Colonic mucosa (tissue), 4 donors: ENCODE results near the gene STK40. TPM values are rescaled to one million over a fixed set of nuclear protein-coding genes. Genes with fewer than 3 reads are reported as not detected.

Experiments used
- DNase-seq: peaks from one replicate; pipeline ENCODE4 v3.0.0-alpha.2; 2020
- H3K27ac ChIP-seq: fragments of 200-600 bp; one replicate; pipeline ENCODE4 v1.8.0; 2021
- H3K27me3 ChIP-seq: fragments of 200-600 bp; one replicate; pipeline ENCODE4 v1.8.0; 2021
- H3K36me3 ChIP-seq: fragments of 200-600 bp; one replicate; pipeline ENCODE4 v1.8.0; 2021
- H3K4me1 ChIP-seq: fragments of 200-600 bp; one replicate; pipeline ENCODE4 v1.8.0; 2021; ENCODE audit warnings: mild to moderate bottlenecking
- H3K4me3 ChIP-seq: fragments of 200-600 bp; one replicate; pipeline ENCODE4 v1.8.0; 2021
- H3K9ac ChIP-seq, 2 donors: one replicate each; pipeline ENCODE4 v1.7.0; 2013; ENCODE audit warnings: control low read depth in 2 of 2, low read depth in 2 of 2, low read length in 2 of 2
- H3K9me3 ChIP-seq: fragments of 200-600 bp; one replicate; pipeline ENCODE4 v1.8.0; 2021
- CTCF ChIP-seq: fragments of 200-600 bp; IDR thresholded peaks from one replicate; pipeline ENCODE4 v1.8.0; 2022; ENCODE audit warnings: antibody characterized with exemption, mild to moderate bottlenecking
- intact Hi-C: fragments of 100-400 bp; cut with DNase I; formaldehyde crosslinking; loops from one replicate; pipeline ENCODE4 v1.14.1; 2022
- total RNA-seq, 2 donors: library from RNA; stranded (reverse); fragmentation: NEBNext Ultra II Directional in 1 of 2; extraction: Animal tissue kit (Norgen Biotek cat#: 25700) in 1 of 2; gene quantifications; one replicate each; pipeline ENCODE4 v1.2.1, GENCODE V29; 2021
- donor health status: healthy.
- donor health status: DM: no; HTN: no; CAD: no.
- donor health status: DM: no; HTN: no; CAD: no.

STK40 gene
- total RNA-seq, 2 donors from 2014 or later, result 56.6 to 69.7 TPM

GRCh38 chr1:36304521-36304920 is 81.2 kb downstream of the STK40 start:
- Histone ChIP-seq H3K27ac (no peak overlapping the region), H3K4me3 (no peak overlapping the region), H3K9ac (no peak overlapping the region), H3K36me3 (peaks cover 11% of the 10 kb centered on the region), H3K9me3 (no peaks in the 10 kb centered on the region), H3K27me3 (no peaks in the 10 kb centered on the region), H3K4me1 (peaks cover 4% of the 10 kb centered on the region)
- intact Hi-C loops, result no loop called here
- no peak for TF ChIP-seq CTCF
- no peak for DNase-seq

GRCh38 chr1:36303650-36304360 is 81.9 kb downstream of the STK40 start:
- Histone ChIP-seq H3K4me1 (peaks cover 4% of the 10 kb centered on the region), H3K27me3 (no peaks in the 10 kb centered on the region), H3K9me3 (no peaks in the 10 kb centered on the region), H3K9ac (no peak overlapping the region), H3K4me3 (no peak overlapping the region), H3K36me3 (peaks cover 11% of the 10 kb centered on the region), H3K27ac (no peak overlapping the region)
- intact Hi-C loops, result no loop called here
- DNase-seq, result no peak
- TF ChIP-seq CTCF, result no peak

GRCh38 chr1:36303244-36303643 is 82.5 kb downstream of the STK40 start:
- H3K27ac ChIP-seq, result no peak overlapping the region
- intact Hi-C loops, result no loop called here
- peaks cover 11% of the 10 kb centered on the region for H3K36me3 ChIP-seq
- no peak for TF ChIP-seq CTCF
- H3K9ac ChIP-seq, result no peak overlapping the region
- H3K9me3 ChIP-seq, result no peaks in the 10 kb centered on the region
- H3K4me1 ChIP-seq, result peaks cover 4% of the 10 kb centered on the region
- no peaks in the 10 kb centered on the region for H3K27me3 ChIP-seq
- DNase-seq, result no peak
- H3K4me3 ChIP-seq, result no peak overlapping the region

GRCh38 chr1:36301220-36301619 is 84.5 kb downstream of the STK40 start:
- intact Hi-C loops, result no loop called here
- TF ChIP-seq CTCF, result no peak
- no peak for DNase-seq
- Histone ChIP-seq H3K4me3 (no peak overlapping the region), H3K36me3 (peaks cover 11% of the 10 kb centered on the region), H3K9me3 (no peaks in the 10 kb centered on the region), H3K9ac (peak overlapping the region in 1 of 2 donors; percentile 3), H3K4me1 (peaks cover 4% of the 10 kb centered on the region), H3K27me3 (no peaks in the 10 kb centered on the region), H3K27ac (no peak overlapping the region)

- no peak for DNase-seq
- Histone ChIP-seq H3K9ac (peak overlapping the region in 1 of 2 donors; percentile 3), H3K4me1 (no peaks in the 10 kb centered on the region), H3K9me3 (no peaks in the 10 kb centered on the region), H3K27ac (peak overlapping the region; percentile 38), H3K27me3 (no peaks in the 10 kb centered on the region), H3K36me3 (peaks cover 11% of the 10 kb centered on the region), H3K4me3 (no peak overlapping the region)
- intact Hi-C loops, result no loop called here
- no peak for TF ChIP-seq CTCF
Observed at GRCh38 chr1:36300526-36300925, 85.2 kb downstream of the STK40 start.
